Heart right ventricle (tissue), 16 donors: ENCODE data around the gene ZNF669. TPM values are rescaled to one million over a fixed set of nuclear protein-coding genes. Genes with fewer than 3 reads are reported as not detected.

Experiments used
- ATAC-seq, 8 donors: fragments of 200-7000 bp; cut with Tn5 transposase; one replicate each; pipeline ENCODE4 v1.9.1; 2020; ENCODE audit warnings: mild to moderate bottlenecking in 8 of 8, moderate library complexity in 8 of 8, moderate number of reproducible peaks in 1 of 8
- DNase-seq, 2 donors: peaks; one replicate each; pipeline ENCODE4 v3.0.0-alpha.2; 2020
- H3K27ac ChIP-seq, 10 donors: fragments of 200-600 bp; sonication (generic) in 2 of 10; one replicate each; pipeline versions ENCODE4 v1.5.0 to v1.8.0; 2020 to 2022; ENCODE audit warnings: mild to moderate bottlenecking in 3 of 10
- H3K27me3 ChIP-seq, 7 donors: fragments of 200-600 bp; one replicate each; pipeline ENCODE4 v1.8.0; 2021 to 2022; ENCODE audit warnings: mild to moderate bottlenecking in 2 of 7
- H3K36me3 ChIP-seq, 9 donors: fragments of 200-600 bp; sonication (generic) in 1 of 9; one replicate each; pipeline versions ENCODE4 v1.5.0 to v1.8.0; 2020 to 2022; ENCODE audit warnings: mild to moderate bottlenecking in 2 of 9
- H3K4me1 ChIP-seq, 9 donors: fragments of 200-600 bp; sonication (generic) in 1 of 9; one replicate each; pipeline versions ENCODE4 v1.5.0 to v1.8.0; 2020 to 2022; ENCODE audit warnings: mild to moderate bottlenecking in 4 of 9
- H3K4me3 ChIP-seq, 10 donors: fragments of 200-600 bp; sonication (generic) in 2 of 10; one replicate each; pipeline versions ENCODE4 v1.5.0 to v1.8.0; 2020 to 2022; ENCODE audit warnings: mild to moderate bottlenecking in 7 of 10, moderate library complexity in 2 of 10
- H3K9me3 ChIP-seq, 11 donors: fragments of 200-600 bp in 10 of 11; sonication (generic) in 2 of 11; one replicate each; pipeline versions ENCODE4 v1.5.0 to v1.8.0; 2013 to 2022; ENCODE audit warnings: mild to moderate bottlenecking in 2 of 11, control low read depth in 1 of 11, moderate library complexity in 1 of 11
- CTCF ChIP-seq, 9 donors: fragments of 200-600 bp; sonication (generic) in 2 of 9; IDR thresholded peaks; one replicate each; pipeline versions ENCODE4 v1.5.0 to v1.8.0; 2021 to 2022; ENCODE audit warnings: antibody characterized with exemption in 9 of 9, mild to moderate bottlenecking in 5 of 9, moderate library complexity in 1 of 9
- WGBS, 2 donors: extraction: QIAGEN DNeasy Blood & Tissue Kit; methylation state at CpG; one replicate each; pipeline ENCODE4 v1.1.7; 2013; ENCODE audit warnings: inconsistent platforms in 1 of 2; 5-methylcytosine and 5-hydroxymethylcytosine counted together
- intact Hi-C, 10 donors: fragments of 100-400 bp; cut with DNase I; formaldehyde crosslinking; loops; one replicate each; pipeline versions ENCODE4 v1.11.1 to v1.14.2; 2022
- polyA plus RNA-seq, 2 donors: library from polyadenylated mRNA; stranded (reverse); fragments of 200-250 nt; gene quantifications; one replicate each; pipeline ENCODE4 v1.2.3, GENCODE V29; 2013
- total RNA-seq, 10 donors: library from RNA; stranded (reverse); fragmentation: NEBNext Ultra II Directional in 3 of 10; extraction: Animal tissue kit (Norgen Biotek cat#: 25700) in 3 of 10; gene quantifications; one replicate each; pipeline versions ENCODE4 v1.2.1 to v1.2.4, GENCODE V29; 2021 to 2023
- donor health status: Arrhythmogenic right ventricular cardiomyopathy.
- donor health status: ischemic (EF 13 %, LVEDD 7.1; RV severe dilation, severe dysfunction).
- donor health status: healthy with polysubstance abuse.
- donor health status: DM: no; HTN: yes; CAD: no.
- donor health status: DM: no; HTN: no; CAD: no.
- donor health status: ischemic (EF 25% LVEDD 6.9; RV normal size, moderate dysfunction).
- donor health status: ischemic (EF 25% LVEDD 5.7; RV mildly dilated, moderate dysfunction).
- donor health status: healthy.
- donor health status: DM: yes; HTN: yes; CAD: no.
- donor health status: Ischemic cardiomyopathy.
- donor health status: ischemic (EF 35%, LVEDD 5.7; RV mildly dilated, moderate dysfunction).
- donor health status: nonischemic (EF 11% LVEDD 7.7; RV severe dilation, severe dysfunction).
- donor health status: DM: yes; HTN: yes; CAD: no.
- donor health status: PGD.
- donor health status: ischemic (EF 29% LVEDD 5.4; RV normal size, mild dysfunction).
- donor health status: nonischemic (EF 23%, LVEDD 6.1; RV moderate dilation, normal function).

The ZNF669 gene
- total and polyA plus RNA-seq, 12 donors: 2.1 to 4.7 (median 3.5) TPM

- DNase-seq: no peak
- no peak for ATAC-seq
- peaks cover 0 to 5% (median 0%) of the 10 kb centered on the region in 11 donors for H3K9me3 ChIP-seq
- TF ChIP-seq CTCF (IDR thresholded peaks at IDR 0.05): no peak
- H3K27ac ChIP-seq: no peak overlapping the region
- intact Hi-C loops: no loop called here
- H3K36me3 ChIP-seq: no peaks in the 10 kb centered on the region
- 63 to 73% methylated on average over 1 of the region's 1 CpG for WGBS, 2 donors
- no peak overlapping the region for H3K4me3 ChIP-seq
- no peaks in the 10 kb centered on the region for H3K27me3 ChIP-seq
- H3K4me1 ChIP-seq: no peaks in the 10 kb centered on the region
Observed at GRCh38 chr1:247087256-247087655, 16.9 kb downstream of the ZNF669 start.

GRCh38 chr1:247085310-247085709 lies 18.8 kb downstream of the ZNF669 start:
- peak in 1 of 8 donors; percentile 19 for ATAC-seq
- intact Hi-C loops: no loop called here
- 92 to 95% methylated on average over 8 of the region's 8 CpGs for WGBS, 2 donors

GRCh38 chr1:247084771-247085170 lies 19.4 kb downstream of the ZNF669 start:
- Histone ChIP-seq H3K36me3 (no peaks in the 10 kb centered on the region), H3K9me3 (peaks cover 0 to 5% (median 0%) of the 10 kb centered on the region in 11 donors), H3K4me1 (peaks cover 0 to under 1% (median 0%) of the 10 kb centered on the region in 9 donors), H3K27me3 (no peaks in the 10 kb centered on the region), H3K4me3 (no peak overlapping the region), H3K27ac (no peak overlapping the region)
- no peak for TF ChIP-seq CTCF (IDR thresholded peaks at IDR 0.05)
- intact Hi-C loops: no loop called here
- ATAC-seq (no peak), DNase-seq (no peak)
- WGBS, 2 donors: 91 to 93% methylated on average over 8 of the region's 8 CpGs

More at GRCh38 chr1:247085310-247085709, 18.8 kb downstream of the ZNF669 start:
- Histone ChIP-seq H3K36me3 (no peaks in the 10 kb centered on the region), H3K4me3 (no peak overlapping the region), H3K4me1 (no peaks in the 10 kb centered on the region), H3K27ac (no peak overlapping the region), H3K27me3 (no peaks in the 10 kb centered on the region), H3K9me3 (peaks cover 0 to 5% (median 0%) of the 10 kb centered on the region in 11 donors)
- no peak for TF ChIP-seq CTCF (IDR thresholded peaks at IDR 0.05)
- DNase-seq: no peak

- WGBS, 2 donors: 45 to 49% methylated on average over 23 of the region's 23 CpGs
- Histone ChIP-seq H3K4me1 (peaks cover 0 to 21% (median 13%) of the 10 kb centered on the region in 9 donors), H3K36me3 (no peaks in the 10 kb centered on the region), H3K4me3 (peak overlapping the region in 9 of 10 donors; percentile 78 to 95 (median 91)), H3K9me3 (peaks cover 0 to 5% (median 0%) of the 10 kb centered on the region in 11 donors), H3K27ac (peak overlapping the region in 8 of 10 donors; percentile 73 to 89 (median 79)), H3K27me3 (no peaks in the 10 kb centered on the region)
- TF ChIP-seq CTCF (IDR thresholded peaks at IDR 0.05): no peak
- DNase-seq (no peak), ATAC-seq (peak in 1 of 8 donors; percentile 15)
- intact Hi-C loops: loop anchor here in 2 of 10 donors (2.0 to 5.0 kb wide), 3 partner anchors 25 to 133 kb away; partner anchors contain the start of gene ZNF669 (in 1 of the 2)
Observed at GRCh38 chr1:247079141-247079874, 24.8 kb downstream of the ZNF669 start.
